Activated CD4-positive, alpha-beta T cell treated with anti-CD3 and anti-CD28 coated beads, Interleukin-2, amount 50 U/mL, for 48 hours (primary cell): ENCODE measurements around the gene PNMA6E.
A peak's percentile ranks its signal among the peaks of the same experiment; 100 is the strongest.
"Not testable (repeated sequence)": the region's sequence is repeated elsewhere in the genome, so short reads cannot be mapped to it uniquely, and the experiment has no call there.

Experiments used
- DNase-seq, 2 experiments: peaks; one replicate each; pipeline ENCODE4 v3.0.0-alpha.2; 2020

The PNMA6E gene

GRCh38 chrX:153407736-153408135 is 6.6 kb upstream of the PNMA6E start:
- DNase-seq, result no peak

GRCh38 chrX:153406903-153407302 is 5.8 kb upstream of the PNMA6E start:
- DNase-seq, result no peak

- no peak for DNase-seq
These were observed 4.9 kb upstream of the PNMA6E start for GRCh38 chrX:153406011-153406410.

- no peak for DNase-seq
These were observed 4.3 kb upstream of the PNMA6E start for GRCh38 chrX:153405426-153405825.

GRCh38 chrX:153404333-153404732 is 3.2 kb upstream of the PNMA6E start:
- not testable (repeated sequence) for DNase-seq

GRCh38 chrX:153400146-153401132 is 711 bp downstream of the PNMA6E start:
- DNase-seq, result peak; percentile 61 to 68

GRCh38 chrX:153398275-153398960 is 2.7 kb downstream of the PNMA6E start:
- no peak for DNase-seq

GRCh38 chrX:153397256-153397960 is 3.7 kb downstream of the PNMA6E start:
- DNase-seq, result no peak

- no peak for DNase-seq
These were observed 4.6 kb downstream of the PNMA6E start for GRCh38 chrX:153396320-153397195.

- DNase-seq, result no peak
These were observed 5.4 kb downstream of the PNMA6E start for GRCh38 chrX:153395613-153396319.

- DNase-seq, result no peak
These were observed 6.5 kb downstream of the PNMA6E start for GRCh38 chrX:153394612-153395011.

GRCh38 chrX:153392642-153393321 is 8.4 kb downstream of the PNMA6E start:
- no peak for DNase-seq

GRCh38 chrX:153389460-153389768 is 11.7 kb downstream of the PNMA6E start:
- DNase-seq, result not testable (repeated sequence)

GRCh38 chrX:153388722-153389459 is 12.3 kb downstream of the PNMA6E start:
- no peak for DNase-seq

- no peak for DNase-seq
These were observed 13.0 kb downstream of the PNMA6E start for GRCh38 chrX:153387987-153388721.

- DNase-seq, result no peak
These were observed 13.8 kb downstream of the PNMA6E start for GRCh38 chrX:153387345-153387744.

GRCh38 chrX:153386097-153386496 is 15.1 kb downstream of the PNMA6E start:
- no peak for DNase-seq

- DNase-seq, result not testable (repeated sequence)
These were observed 16.2 kb downstream of the PNMA6E start for GRCh38 chrX:153384973-153385372.

- DNase-seq, result no peak
These were observed 16.8 kb downstream of the PNMA6E start for GRCh38 chrX:153384390-153384789.
